ENCODE results near the gene IQSEC1.

IQSEC1 gene

GRCh38 chr3:12907296-12907695 is 165.9 kb downstream of the IQSEC1 start:
- DNase-seq (ENCODE audit: low read depth in 2 of 2): no peak

DNA sequence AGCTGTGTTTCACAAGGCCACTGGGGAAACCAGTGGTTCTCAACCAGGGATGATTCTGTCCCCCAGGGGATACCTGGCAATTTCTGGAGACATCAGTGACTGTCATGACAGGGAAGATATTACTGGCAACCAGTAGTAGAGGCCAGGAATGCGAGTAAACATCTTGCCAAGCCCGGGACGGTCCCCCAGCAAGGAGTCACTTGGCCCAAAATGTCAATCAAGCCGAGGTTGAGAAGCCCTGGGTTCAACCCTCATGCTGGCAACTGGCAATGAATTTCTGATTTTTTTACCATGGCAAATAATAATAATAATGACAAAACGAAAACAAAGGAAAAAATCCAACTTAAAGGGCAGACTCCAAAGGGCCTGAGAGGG is 166.3 kb downstream of the IQSEC1 start:
- DNase-seq (ENCODE audit: low read depth in 2 of 2): no peak

DNA sequence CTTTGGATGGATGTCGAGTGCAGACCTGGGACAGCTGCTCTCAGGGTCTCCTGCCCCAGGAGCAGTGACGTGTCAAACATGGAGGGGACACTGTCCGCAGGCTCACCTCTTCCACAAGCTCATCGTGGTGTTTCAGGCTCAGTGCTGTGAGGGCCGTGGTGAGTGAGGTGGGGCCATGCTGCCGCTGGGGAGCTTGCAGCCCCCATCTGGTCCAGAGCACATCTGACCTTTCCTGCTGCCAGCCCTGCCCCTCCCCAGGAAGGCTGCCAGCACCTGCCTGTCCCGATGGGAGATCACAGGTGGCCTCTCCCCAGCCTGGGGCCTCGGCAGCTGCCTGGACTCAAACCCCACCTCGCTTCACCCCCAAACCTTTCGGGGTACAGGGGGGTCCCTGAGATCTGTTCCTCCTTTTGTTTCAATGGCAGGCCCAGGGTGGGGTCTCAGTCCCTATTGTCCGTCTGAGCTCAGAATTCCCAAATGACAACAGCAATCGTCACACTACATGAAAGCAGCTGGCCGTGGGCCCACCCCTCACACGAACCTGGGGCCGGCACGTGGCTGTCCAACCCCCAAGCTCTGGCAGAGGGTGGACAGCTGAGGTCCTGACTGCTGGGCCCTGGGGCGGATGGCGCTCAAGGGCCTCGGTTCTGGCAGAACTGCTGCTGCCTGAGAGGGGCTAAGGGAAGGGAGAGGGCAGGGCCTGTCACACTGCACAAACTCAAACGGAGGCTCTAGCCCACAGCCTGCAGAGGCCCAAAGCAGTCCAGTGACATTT is 166.9 kb downstream of the IQSEC1 start:
- DNase-seq (ENCODE audit: low read depth in 2 of 2): no peak

DNA sequence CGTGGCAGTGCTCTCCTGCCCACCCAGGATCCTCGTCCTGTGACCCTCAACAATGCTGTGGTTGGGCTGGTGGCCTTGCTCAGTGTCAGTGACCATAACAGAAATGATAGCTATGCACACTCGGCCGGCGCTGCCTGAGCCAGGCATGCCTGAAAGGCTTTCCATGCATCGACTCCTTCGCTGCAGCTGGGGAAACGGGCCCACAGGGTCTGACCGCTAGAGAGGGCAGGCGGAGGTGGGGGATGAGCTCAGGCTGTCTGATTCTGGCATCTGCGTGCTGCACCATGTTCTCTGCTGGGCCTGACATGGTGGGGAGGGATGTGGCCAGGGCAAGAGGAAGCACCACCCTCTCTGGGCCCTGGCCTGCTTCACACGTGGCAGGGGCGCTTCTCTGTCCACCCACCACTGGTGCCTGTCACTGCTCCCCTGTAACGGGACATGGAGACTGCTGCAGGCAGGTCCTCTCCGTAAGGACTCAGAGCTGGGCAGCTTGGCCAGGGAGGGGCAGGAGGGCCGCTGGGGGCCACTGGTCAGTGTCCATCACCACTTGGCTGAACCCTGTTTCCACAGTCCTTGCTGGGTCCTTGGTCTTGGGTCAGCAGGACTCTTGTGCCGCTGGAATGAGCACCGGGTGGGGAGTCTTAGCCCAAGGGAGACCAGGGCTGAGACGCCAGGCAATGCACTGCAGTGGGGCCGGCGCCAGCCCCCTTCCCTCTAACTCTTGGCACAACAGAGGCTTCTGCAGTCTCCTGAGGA is 167.7 kb downstream of the IQSEC1 start:
- no peak for DNase-seq (ENCODE audit: low read depth in 2 of 2)

GRCh38 chr3:12904951-12905315 is 168.3 kb downstream of the IQSEC1 start:
- DNase-seq (ENCODE audit: low read depth in 2 of 2): no peak

DNA sequence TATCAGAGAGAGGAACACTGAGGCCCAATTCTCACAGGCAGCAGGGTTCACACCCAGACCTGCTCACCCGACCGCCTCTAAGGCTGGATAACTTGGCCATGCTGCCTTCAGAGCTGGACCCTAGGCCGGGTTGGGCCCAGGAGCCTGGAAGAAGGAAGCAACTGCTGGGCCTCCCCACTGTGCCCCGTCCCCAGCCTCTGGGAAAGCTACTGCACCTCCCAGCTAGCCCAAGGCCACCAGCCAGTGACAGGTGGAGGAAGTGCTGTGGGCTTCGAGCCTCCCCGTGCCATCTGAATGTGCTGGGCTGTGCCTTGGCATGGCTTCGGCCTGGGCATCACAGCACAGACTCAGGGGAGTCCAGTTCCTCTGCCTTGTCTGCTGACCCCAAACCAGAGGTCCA is 169.3 kb downstream of the IQSEC1 start:
- DNase-seq (ENCODE audit: low read depth in 2 of 2): no peak

DNA sequence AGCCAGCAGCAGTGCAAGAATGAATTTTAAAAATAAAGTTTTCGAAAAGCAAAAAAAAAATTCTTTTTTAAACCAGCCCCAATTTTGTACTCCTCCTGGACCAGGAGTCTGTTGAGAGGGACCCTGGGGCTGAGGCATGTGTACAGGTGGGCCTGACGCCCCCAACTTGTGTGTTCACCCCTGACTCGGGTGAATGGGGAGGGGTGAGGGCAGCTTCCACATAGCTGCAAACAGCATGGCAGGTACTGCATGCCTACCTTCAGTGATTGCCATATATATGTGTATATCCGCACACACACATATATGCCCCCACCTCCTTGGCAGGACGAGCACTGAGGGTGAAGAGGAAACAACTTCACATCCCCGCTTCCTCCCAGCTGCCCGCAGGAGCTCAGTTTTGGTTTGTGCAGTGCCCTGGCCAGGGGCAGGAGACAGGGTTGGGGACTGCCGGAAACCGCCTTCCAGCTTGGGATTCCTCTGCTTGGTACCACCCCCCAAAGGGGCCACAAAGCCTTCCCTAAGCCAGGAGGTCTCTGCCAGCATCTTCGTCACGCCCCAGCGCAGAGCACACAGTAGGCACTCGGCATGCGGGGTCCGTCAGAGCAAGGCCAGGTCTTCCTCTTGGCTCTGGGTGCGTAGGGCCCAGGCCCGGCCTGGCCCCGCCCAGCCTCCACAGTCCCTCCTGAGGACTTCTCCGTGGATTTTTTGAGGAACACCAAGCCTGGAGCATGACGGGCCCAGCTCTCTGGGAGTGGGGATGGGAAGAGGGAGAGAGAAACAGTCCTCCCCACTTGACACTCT is 170.0 kb downstream of the IQSEC1 start:
- no peak for DNase-seq (ENCODE audit: low read depth in 2 of 2)

DNA sequence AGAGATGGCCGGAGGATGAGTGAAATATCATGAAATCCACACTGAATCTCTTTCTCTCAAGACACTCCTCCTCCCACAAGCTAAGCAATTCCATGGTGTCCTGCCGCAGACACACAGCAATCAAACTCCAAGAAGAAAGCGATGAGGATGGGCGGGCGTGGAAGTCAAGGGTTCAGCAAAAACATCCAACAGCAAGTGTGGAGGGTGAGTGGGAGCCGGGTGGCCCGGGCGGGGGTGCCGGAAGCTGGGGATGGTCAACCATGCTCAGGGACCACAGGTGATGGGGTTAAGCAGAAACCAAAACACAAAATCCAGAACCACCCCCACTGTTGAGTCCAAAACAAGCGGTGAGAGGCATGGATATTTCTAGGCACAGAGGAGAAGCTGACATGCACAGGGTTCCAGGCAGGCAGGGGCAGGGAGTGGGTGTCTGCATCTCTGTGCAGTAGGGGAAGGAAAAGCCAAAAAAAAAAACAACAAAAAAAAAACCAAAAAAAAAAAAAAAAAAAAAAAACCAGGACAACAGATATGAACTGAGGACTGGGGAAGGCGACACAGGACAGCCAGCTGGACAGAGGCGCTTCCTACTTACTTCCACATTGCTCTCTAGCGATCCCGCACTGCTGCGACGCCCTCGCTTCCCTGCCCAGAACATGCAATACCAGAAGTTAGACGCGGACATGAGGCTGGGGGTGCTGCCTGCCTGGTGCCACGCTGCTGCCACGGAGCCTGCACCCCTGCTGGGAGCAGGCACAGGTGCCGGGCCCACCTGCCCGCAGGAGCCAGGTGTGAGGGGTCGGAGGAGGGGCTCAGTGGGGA is 170.8 kb downstream of the IQSEC1 start:
- DNase-seq (ENCODE audit: low read depth in 2 of 2): no peak

DNA sequence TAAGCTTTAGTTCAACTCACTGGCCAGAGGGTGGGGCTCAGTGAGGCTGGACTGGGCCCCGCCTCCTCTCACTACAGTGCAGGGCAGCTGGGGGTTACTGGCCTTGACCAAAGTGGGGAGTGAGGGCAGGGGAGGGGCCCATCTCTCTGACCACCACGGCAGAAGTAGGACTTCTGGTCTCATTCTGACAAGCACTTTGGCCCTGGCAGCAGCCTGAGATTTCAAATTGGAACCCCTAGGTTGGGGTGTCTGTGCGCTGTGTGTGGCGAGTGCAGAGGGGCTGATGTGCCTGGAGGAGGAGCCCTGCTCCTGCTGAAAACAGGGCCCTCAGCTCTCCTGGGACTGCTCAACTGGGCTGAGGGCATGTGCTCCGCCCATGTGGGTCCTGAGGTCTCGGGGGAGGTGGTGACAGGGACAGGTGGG is 171.6 kb downstream of the IQSEC1 start:
- no peak for DNase-seq (ENCODE audit: low read depth in 2 of 2)

- DNase-seq (ENCODE audit: low read depth in 2 of 2): no peak
These were observed 172.3 kb downstream of the IQSEC1 start for GRCh38 chr3:12900885-12901411.

- DNase-seq (ENCODE audit: low read depth in 2 of 2): no peak
These were observed 174.1 kb downstream of the IQSEC1 start for GRCh38 chr3:12898965-12899755.

DNA sequence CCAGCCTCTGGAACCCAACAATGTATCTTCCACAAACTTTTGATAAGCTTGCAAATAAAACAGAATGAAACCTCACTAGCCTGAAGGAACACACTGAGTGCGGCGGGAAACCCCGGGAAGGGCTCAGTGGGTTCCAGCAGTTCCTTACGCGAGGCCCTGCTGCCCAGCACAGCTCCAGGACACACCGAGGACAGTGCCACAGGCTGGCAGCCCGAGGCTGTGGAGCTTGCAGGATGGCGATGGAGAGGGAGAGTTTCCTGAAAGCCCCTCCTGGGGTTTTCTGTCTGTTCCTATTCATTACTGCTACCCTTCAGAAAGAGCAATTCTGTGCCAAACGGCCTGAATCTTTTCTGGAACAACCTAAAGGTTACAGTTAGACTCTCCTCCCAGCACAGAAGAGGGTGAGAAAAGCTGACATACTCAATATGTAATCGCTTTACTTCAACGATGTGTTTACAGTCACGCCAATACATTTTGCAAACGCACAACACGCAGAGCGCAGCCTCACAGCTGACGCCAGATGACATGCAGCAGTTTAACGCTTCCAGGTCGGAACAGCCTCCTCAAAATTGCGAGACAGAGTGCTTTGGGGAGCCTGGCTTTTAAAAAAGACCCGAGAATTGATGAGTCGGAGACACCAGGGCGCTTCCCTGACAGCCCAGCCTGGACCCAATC is 174.8 kb downstream of the IQSEC1 start:
- no peak for DNase-seq (ENCODE audit: low read depth in 2 of 2)

DNA sequence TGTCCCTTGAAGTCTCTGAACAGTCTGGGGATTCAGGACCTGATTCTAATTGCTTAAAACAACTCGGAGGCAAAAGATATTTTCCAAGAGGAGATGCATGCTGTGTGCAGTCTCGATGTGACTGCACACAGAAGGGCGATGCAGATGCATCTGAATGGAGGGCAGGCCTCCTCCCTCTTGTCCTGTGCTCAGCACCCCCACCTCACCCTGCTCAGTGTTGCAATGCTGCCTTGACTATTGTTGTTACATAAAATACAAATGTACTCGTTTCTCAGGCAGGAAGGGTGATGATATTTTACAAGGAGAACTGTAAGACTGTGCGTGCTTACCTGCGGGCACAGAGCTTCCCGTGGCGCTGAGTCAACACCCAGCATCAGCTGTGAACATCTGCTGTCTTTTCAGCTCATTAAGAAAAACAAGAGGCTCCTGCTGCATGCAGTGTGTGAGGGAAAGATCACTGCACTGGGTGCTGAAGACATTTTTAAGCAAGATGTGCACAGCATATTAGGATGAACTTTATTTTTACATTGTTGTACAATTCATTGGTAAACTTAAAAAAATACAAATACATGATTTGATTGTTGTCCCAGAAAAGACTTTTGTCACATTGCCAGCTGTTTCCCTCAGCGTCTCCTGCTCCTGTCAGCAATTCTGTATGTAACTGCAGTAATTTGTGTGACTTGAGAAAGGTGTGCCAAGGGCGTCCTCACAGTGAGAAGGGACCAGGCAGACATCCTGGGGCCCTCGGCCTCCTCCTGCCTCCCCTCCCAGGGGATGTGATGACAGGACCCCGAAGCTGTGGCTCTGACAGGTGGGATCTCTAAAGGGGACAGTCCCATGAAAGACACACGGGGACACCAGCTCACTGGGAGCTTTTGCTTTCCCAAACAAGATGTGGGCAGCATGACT is 175.6 kb downstream of the IQSEC1 start:
- no peak for DNase-seq (ENCODE audit: low read depth in 2 of 2)

DNA sequence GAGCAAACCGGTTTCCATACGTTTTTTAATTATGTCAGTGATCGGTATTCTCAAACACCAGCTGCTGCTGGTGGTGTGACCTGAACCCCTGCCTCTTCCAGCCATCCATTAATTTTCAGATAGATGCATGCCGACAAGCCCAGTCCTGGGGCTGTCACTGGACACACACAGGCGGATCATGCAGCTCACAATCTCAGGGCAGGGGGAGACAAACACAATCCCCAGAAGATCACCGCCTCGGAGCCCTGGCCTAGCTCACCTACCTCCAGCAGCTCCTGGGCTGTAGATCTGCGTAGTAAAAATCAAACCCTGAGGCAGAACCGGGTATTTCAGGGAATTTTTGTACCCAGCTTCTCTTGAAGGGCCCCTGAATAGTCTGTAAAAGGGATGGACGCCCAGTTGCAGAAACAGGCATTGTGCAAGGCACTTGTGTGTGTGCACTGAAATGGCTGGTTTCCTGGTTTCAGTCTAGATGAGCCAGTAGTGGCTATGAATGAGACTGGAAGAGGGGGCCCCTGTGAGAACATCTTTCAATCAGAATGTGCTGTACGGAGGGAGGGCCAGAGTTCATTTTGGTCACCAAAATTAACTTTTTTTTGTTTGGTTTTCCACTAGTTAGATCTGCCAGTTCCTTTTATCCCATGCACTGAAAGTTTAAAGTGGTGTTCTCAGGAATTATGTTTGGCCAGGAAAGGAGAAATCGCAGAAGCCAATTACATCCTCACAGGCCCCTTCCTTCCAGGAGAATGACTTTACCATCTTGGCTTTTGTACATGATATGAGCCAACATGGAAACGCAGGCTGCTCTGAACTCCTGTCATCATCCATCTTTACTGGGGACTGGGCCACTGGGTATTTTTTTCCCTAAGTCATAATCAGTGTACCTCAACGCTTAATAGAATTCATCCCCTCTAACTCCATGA is 176.9 kb downstream of the IQSEC1 start:
- no peak for DNase-seq (ENCODE audit: low read depth in 2 of 2)

DNA sequence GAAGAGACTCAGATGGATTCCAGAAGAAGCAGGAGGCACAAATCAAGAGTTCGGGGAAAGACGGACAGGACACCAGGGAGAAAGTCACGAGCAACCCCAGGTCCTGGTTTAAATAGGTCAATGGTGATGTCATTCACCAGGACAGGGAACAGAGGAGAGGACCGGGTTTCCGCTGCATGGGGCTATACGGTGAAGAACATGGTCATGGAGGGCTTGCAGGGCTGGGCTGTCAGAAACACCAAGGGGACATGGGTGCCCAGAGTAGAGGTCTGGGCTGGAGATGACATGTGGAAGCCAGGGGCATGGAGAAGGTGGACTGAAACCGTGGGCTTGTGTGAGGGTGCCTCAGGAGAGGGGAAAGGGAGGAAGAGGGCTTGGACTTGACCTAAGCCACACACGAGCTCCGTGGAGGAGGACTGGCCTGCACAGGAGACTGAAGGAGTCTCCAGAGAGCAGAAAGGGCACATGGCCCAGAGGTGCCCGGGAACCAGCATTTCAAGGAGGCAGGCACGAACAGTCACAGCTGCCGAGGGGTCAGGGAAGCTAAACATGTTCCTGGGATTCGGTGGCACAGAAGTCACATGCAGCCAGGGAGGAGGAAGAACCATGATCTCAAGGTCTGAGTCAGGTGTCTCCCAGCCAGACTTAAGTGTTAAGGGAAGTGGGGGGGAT is 177.7 kb downstream of the IQSEC1 start:
- no peak for DNase-seq (ENCODE audit: low read depth in 2 of 2)

DNA sequence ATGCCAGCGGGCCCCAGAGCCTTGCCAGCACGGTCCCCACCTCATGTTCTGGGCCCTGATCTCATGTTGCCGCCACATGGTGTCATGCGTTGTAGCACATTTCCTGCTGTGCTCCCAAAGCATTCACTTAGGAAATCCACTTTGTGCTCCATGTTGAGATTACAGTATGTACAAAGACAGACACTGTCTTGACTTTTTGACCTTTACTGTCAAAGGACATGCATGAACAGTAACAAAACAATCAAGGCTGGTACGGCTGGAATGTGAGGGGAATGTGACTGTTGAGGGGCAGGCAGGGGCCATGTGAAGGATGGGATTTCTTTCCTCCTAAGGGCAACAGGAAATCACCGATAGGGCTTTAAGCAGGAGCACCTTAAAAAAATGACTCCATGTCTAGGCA is 178.6 kb downstream of the IQSEC1 start:
- DNase-seq (ENCODE audit: low read depth in 2 of 2): no peak

GRCh38 chr3:12893852-12894251 is 179.4 kb downstream of the IQSEC1 start:
- no peak for DNase-seq (ENCODE audit: low read depth in 2 of 2)

All from stimulated activated CD4-positive, alpha-beta T cell treated with anti-CD3 and anti-CD28 coated beads, Interleukin-12 subunit alpha, Interleukin-12 subunit beta, amount 100 ng/mL, for 24 hours (primary cell).